ENCODE data around the gene TMEM158.
A peak's percentile ranks its signal among the peaks of the same experiment; 100 is the strongest.

TMEM158 gene

GRCh38 chr3:45226206-45226915, at the start of gene TMEM158:
TMEM158 (minus strand) TSS chr3:45226287; CDS start chr3:45226027, 260 bp downstream.
- peak; percentile 79 for DNase-seq

DNA sequence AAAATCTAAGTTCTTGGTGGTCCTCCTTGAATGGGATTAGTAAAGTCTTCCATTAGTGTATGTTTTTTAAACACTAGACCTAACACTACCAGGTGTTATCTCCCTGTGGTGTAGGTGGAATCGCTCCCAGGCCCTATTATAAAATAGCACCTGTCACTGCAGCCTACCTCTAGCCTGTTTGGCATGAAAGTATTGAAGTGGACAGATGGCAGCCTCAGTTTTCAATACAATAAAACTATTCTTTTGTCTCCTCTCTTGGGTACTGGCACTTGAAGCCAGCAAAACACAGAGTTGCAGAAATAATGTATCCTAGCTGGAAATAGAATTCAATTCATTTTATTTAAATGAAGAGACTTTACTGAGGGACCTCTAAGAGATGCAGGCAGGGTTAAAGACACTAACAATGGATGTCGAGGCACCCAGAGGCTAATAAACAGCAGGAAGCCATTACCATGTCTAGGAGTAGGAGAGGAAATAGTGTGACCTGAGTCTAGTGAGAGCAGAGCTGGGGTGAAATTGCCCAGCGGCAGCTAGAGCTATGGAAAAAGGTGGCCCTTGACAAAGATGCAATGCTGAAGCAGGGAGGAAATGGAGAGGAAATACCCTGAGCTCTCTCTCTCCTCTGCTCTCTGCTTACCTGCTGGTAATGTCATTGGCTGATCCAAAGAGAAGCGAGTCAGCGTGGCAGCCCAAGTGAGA, 49.1 kb upstream of the TMEM158 start:
- no peak for DNase-seq

- no peak for DNase-seq
These were observed 47.8 kb upstream of the TMEM158 start for GRCh38 chr3:45273681-45274515.

- DNase-seq = no peak
These were observed 46.9 kb upstream of the TMEM158 start for GRCh38 chr3:45272828-45273470.

DNA sequence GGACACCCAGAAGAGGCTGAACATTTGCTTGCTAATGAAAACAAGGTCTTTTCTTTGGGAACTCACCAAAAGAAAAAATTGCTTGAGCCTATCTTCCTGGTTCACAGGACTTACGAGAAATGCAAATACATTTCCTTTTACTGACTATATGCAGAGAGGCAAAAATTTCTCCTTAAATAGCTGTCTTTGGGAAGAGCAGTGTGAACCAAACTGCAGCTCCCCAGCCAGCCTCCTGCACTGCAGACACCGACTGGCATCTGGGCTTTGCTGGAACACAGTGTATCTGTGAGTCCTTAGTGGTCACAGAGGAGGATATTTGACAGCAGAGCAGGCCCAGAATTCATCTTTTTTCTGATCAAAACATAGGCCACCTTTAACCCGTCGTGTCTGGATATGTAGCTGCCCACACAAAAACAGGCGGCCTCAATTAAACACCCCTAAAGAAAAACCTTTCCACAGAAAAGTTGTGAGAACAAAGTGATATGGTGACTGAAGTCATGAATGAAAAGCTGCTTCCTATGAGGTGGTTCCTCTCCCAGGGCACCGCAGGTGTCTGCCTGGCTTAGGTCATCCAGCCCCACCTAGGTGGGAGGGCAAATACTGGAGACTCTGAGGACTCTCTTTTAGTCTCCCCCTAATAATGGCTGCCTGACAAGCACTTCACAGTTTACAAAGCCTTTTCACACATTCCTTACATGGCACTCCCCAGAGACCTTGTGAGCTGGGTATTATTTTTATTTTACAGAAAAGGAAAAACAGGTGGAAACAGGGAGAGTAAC, 46.1 kb upstream of the TMEM158 start:
- no peak for DNase-seq

DNA sequence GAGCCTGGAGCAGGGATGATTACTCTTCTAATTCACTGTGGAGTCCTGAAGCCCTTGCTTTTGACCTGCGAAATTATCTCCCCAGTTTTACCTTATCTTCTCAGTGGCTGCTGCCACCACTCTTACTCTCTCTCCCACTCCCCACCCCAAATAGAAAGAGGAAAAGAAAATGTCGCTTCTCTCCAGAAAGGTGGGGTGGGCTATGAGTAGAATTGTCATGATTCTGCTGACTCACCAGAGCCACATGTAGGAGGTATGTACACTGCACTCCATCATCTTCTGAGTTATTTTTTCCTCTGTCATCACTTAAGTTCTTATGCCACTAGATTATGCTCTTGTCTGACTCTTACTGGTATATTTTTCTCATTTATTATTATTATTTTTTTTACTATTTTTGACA, 43.9 kb upstream of the TMEM158 start:
- DNase-seq = no peak

- no peak for DNase-seq
These were observed 41.0 kb upstream of the TMEM158 start for GRCh38 chr3:45267097-45267496.

GRCh38 chr3:45261333-45262110, 35.4 kb upstream of the TMEM158 start:
- DNase-seq = no peak

DNA sequence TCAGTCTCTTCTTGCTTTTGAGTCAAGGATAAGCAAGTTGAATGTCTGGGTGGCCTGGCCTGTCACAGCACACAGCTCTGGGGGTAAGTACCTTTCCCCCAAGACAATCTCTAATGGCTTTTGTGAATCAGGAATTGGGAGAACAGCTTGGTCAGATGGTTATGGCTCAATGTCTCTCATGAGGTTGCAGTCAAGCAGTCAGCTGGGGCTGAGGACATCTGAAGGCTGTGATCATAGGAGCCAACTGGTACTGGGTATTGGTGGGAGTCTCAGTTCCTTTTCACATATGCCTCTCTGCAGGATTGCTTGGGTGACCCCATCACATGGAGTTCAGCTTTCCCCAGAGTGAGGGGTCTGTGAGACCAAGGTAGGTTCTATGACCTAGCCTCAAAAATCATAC, 33.0 kb upstream of the TMEM158 start:
- no peak for DNase-seq

DNA sequence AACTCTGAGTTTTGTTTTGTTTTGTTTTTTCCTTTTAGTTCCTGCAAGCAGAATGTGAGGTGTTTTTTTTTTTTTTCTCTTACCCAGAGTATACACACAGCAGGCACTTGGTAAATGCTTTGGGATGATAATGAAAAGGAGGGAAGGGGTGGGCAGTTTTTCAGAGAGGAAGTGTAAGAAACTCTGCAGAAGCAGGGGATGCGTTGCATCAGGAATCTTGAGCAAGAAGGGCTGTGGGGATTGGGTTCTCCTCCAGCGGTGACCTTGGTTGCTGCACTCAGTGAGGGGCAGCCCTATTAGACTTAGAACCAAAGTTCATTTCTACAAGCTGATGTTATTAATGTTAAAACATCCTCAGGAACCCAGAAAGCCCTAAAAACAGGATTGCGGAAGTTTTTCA, 32.2 kb upstream of the TMEM158 start:
- DNase-seq = no peak

GRCh38 chr3:45253316-45253715, 27.2 kb upstream of the TMEM158 start:
- no peak for DNase-seq

GRCh38 chr3:45252826-45253225, 26.7 kb upstream of the TMEM158 start:
- no peak for DNase-seq

GRCh38 chr3:45249391-45249790, 23.3 kb upstream of the TMEM158 start:
- no peak for DNase-seq

GRCh38 chr3:45246241-45246640, 20.2 kb upstream of the TMEM158 start:
- DNase-seq = no peak

GRCh38 chr3:45244356-45244755, 18.3 kb upstream of the TMEM158 start:
- no peak for DNase-seq

DNA sequence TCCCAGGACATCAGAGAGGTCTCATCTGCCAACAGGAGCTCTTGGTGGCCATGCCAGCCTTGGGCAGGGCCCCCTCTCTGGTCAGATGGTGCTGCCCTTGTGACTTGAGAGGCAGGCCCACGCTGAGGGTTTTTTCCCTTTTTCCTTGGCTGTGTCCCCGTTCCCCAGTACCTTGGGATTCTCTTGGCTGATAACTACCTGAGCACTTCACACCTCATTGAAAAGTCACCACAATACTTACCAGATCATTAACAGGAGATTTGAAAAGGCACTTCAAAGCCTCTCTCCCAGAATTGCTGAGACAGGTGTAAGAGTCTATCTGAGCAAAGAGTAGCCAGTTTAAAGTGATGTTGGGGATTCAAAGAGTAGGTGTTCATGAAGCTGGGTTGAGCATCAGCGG, 15.1 kb upstream of the TMEM158 start:
- no peak for DNase-seq

- no peak for DNase-seq
These were observed 14.2 kb upstream of the TMEM158 start for GRCh38 chr3:45240292-45240691.

DNA sequence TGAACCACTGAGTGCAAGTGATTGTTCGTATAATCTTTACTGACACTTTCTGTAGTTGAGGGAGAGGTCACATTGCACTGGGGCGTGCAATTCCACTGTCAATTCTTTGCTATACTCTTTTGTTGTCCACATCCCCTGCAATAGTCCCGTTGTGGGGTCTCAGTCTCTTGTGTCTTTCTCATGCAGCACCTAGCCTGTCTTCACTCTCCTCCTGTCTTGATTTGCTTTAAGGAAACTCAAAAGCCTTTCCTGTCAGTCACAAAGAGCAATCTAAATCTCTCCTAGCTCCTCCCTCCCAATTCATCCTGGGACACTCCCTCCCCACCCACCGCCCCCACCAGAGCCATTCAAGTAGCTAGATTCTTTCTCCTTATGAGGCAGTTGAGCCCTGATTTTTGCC, 13.2 kb upstream of the TMEM158 start:
- DNase-seq = no peak

DNA sequence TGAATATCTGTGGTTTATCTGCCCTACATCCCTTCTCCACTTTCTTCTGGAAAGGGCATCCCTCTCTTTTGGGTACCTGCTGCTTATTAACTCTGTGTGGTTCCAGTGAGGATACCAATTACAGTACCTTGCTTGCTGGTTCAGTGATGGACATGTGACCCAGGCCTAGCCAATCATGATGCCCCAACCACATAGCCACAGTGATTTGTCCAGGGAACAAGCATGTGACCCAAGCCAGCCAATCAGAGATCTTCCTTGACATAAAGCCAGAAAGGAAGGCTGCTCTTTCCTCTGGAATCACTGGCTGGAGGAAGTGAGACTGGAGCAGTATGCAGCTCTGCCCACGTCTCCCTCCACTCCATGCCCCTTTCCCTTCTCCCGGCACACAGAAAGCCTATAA, 10.9 kb upstream of the TMEM158 start:
- no peak for DNase-seq

- no peak for DNase-seq
These were observed 9.3 kb upstream of the TMEM158 start for GRCh38 chr3:45235409-45235808.

DNA sequence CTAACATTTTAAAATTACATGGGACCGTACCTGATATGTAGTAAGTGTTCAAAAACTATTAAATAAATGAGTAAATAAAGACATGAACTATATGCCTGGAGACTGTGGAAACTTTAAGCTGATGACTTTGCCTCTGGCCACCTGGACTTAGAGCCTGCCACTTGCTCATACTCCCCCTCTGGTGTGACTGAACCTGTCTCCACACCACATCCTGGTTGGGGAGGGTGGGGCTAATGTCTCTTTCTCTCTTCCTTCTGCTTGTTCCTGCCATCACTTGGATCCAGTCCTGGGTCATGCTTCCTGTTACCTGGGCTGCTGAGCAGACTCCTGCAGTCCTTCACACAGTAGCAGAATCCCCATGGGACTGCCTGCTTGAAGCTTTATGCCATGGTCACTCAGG, 8.2 kb upstream of the TMEM158 start:
- no peak for DNase-seq

GRCh38 chr3:45232521-45232920, 6.4 kb upstream of the TMEM158 start:
- DNase-seq = no peak
